Left kidney (tissue), 8 donors: ENCODE results near the gene OR10X1. TPM values are rescaled to one million over a fixed set of nuclear protein-coding genes. Genes with fewer than 3 reads are reported as not detected.

ENCODE experiments used
- DNase-seq: peaks from one replicate; pipeline ENCODE4 v3.0.0-alpha.2; 2013
- long read RNA-seq, 8 donors: transcript quantifications; one replicate each; lab custom pipeline, GENCODE V29; 2026
- polyA plus RNA-seq: library from polyadenylated mRNA; unstranded; fragments of 120-200 nt; gene quantifications from one replicate; pipeline ENCODE4 v1.2.1, GENCODE V29; 2013; ENCODE audit not compliant: insufficient read length

Gene OR10X1, protein sequence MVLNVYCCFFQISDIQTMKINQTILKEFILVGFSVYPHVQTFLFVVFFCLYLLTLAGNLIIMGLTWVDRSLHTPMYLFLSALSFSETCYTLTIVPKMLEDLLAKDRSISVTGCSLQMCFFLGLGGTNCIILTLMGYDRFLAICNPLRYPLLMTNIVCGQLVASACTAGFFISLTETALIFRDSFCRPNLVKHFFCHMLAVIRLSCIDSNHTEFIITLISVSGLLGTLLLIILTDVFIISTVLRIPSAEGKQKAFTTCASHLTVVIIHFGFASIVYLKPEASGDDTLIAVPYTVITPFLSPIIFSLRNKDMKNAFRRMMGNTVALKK
- not detected for polyA plus RNA-seq
- long read RNA-seq, donor 1: 0 reads
- long read RNA-seq, donor 2: 0 reads
- long read RNA-seq, donor 3: 0 reads
- long read RNA-seq, donor 4: 0 reads
- long read RNA-seq, donor 5: 0 reads
- long read RNA-seq, donor 6: 0 reads
- long read RNA-seq, donor 7: 0 reads
- long read RNA-seq, donor 8: 0 reads

DNA sequence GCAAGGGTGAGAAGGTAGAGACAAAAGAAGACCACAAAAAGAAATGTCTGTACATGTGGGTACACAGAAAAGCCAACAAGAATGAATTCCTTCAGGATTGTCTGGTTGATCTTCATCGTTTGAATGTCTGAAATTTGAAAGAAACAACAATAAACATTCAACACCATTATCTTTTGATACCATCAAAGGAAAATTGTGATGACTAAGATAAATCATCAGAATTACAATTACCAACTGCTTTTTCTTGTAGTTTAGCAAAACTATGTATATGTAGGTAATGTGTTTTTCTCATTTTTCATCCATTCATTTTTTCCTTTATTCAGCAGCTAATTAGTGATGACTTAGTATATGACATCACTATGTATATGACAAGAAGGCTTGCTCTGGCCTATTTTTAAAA, at the start of gene OR10X1:
Gene OR10X1, minus strand, starts transcription at position 167 of the 400 bp plus-strand sequence. Its CDS starts 0 bp downstream, at position 167.
- no peak for DNase-seq

DNA sequence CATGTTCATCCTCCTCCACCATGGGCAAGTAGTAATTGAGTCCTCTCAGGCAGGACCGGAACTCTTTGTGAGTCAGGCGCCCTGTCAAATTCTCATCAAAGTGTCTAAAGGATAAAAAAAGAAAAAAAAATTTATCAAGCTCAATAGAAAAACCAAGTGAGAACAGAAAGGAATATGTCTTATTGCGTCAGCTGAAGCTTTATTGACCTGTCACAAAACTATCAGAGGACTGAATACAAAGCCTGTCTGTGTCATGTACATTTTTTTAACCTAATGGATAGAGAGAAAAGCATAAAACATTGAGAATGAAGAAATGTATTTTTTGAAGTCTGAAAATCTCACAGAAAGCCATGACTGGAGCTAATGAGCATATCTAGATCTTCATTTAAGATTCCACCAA, 34.1 kb upstream of the OR10X1 start:
- DNase-seq: no peak

DNA sequence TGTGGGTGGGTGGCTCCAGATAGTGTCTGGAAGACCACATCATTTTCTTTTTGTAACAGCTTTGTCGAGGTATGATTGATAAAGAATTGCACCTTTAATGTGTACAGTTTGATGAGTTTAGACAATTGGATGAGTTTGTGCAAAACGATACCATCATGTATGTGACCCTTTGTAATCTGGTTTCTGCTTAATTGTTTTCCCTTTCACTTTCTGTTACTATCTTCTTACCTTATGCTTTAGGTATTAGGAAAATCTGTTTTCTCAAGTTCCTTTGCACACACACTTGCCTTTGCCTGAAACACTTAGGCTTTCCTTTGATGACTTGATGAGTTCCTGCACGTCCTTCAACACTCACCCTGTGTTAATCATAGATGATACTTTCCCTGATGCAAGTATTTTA, 32.2 kb upstream of the OR10X1 start:
- no peak for DNase-seq

DNA sequence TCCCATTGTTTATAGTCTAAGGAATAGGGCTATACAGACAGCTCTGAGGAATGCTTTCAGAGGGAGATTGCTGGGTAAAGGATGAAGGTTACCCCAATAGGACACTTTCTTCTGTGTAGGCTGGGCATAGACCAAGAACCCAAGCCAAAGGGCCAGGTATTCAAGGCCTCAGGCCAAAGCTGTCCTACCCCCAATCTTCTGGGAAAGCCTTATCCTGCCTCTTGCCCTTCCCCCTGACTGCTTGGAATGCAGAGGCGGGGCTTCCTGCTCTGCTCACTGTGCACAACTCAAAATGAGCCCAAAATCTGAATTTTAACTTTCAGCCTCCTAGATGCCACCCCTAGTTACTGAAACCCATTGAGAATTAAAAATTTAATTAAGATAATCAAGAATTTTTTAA, 27.6 kb upstream of the OR10X1 start:
- DNase-seq: no peak

DNA sequence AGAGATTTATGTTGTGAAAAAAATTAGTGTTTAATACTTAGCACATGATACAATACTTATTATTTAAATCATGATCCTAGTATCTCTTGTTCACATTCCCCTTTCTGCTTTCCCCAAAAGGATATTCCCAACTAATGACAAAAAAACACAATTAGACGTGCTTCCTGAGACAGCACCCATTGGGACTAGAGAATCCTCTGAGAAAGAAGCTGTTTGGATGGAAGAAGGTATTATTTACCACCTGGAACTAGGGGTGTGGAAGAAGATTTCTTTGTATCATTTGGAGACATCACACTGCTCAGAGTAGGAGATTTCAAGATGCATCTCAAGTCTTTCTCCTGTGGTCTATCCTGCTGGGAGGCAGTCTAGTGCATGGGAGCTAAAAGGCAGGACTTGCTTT, 25.3 kb upstream of the OR10X1 start, which contains the start of gene OR10Z1:
Gene OR10Z1, plus strand, starts transcription at position 301 of the 400 bp plus-strand sequence. CDS start 1,171 bp downstream, outside the sequence.
- no peak for DNase-seq

DNA sequence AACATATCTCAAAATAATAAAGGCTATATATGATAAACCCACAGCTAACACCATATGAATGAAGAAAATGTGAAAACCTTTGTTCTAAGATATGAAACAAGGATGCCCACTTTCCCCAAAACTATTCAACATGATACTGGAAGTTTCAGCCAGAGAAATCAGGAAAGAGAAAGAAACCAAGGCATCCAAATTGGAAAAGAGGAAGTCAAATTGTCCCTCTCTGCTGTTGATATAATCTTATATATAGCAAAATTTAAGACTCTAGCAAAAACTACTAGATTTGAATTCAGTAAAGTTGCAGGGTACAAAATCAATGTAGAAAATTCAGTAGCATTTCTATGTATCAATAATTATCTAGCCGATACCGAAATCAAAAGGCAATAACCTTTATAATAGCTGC, 21.0 kb upstream of the OR10X1 start:
- DNase-seq: no peak

DNA sequence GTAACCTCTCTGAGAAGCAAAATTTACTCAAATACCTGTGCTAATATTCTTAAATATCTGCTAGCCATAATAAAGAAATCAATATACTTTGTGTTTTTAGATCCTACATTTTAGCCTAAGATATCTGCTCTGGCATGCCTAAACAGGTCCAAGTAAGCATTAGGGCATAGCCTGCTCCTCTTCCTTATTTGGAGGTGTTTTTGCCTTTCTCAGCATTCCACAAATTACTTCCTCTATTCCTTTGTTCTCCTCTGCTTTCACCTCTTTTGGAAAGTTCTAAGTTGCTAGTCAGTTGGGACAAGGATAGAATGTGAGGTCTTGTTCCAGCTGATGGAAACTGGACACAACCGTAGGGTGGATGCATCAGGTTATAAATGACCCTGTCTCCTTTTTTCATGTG, 7.2 kb upstream of the OR10X1 start:
- no peak for DNase-seq

DNA sequence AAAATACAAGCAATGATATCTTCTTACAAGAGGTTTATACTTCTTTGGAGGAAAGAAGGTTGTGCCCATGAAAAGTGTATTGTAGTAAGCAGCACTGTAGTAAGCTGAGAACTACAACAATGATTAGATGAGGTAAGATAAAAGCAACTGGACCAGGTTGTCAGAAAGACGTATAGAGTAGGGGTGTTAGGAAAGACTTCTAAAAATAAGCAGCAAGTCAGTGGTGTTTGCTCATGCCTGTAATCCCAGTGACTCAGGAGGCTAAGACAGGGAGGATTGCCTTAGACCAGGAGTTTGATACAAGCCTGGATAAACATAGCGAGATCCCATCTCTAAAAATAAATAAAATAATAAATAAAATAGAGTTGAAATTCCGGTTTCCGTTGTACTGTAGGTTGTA, 4.3 kb upstream of the OR10X1 start:
- no peak for DNase-seq

DNA sequence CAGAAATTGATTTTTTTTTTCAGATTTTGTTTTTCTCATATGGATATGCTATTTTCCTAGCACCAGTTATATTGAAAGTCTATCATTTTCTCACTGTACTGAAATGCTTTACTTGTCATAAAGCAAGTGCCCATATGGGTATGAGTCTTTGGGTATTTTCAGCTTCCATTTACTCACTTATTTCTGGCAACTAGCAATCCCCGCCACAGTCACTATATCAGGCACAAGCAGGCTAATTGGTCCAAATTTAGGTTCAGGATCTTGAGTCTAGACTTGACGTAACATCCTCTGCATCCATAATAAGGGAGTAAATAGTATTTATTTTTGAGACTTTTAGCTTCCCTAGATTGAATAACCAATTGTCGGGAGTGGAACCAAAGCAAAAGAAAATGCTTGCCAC, 2.1 kb downstream of the OR10X1 start:
- no peak for DNase-seq

DNA sequence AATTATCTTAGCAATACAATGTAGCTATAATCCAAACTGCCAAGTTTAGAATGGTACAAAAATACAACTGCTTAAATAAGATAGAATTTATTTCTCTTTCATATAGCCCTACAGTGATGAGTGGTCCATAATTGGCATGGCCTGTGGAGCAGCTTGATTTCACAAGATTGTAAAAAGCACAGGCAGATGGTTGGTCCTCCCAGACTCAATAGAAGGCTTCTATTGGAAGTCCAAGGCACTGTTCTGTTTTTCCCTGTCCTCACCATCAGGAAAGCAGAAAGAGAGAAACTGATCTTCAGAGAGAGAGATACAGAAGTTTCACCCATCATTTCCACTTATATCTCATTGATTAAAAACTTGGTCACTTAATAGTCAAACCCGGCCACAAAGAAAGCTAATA, 7.5 kb downstream of the OR10X1 start:
- no peak for DNase-seq

DNA sequence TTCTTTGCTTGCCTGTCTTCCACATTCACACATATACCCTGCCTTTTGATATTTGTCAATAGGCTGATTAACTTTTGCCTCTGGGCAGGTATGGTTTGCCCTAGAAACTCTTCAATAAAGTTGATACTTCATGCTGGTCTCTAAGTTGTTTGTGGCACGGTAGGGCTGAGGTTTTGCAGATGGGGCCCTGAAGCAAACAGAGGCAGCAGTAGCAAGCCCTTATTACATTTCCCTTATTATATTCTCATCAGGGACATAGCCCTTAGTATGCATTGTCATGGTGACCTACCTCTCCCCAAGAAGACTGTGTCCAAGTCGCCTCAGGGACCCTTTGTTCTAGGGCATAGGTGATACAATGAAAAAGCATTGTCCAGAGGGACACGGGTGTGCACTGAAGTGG, 9.2 kb downstream of the OR10X1 start, which contains the start of gene OR6P1:
Gene OR6P1, minus strand, starts transcription at position 101 of the 400 bp plus-strand sequence. CDS start 6,976 bp downstream, outside the sequence.
- no peak for DNase-seq

DNA sequence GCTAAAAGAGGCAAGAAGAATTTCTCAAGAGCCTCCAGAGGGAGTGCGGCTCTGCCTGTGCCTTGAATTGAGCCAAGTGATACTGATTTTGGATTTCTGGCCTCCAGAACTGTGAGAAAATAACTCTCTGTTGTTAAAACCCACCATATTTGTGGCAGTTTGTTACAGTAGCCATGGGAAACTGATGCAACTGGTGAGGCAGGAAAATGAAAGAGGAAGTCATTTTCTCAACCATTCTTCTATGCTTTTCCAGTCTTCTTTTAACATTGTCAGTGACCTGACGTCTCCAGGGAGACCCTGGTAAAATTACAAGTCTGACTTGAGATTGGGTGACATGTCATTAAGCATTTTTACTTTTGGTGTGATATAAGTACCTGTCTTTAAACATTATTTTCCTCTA, 15.1 kb downstream of the OR10X1 start:
- no peak for DNase-seq

DNA sequence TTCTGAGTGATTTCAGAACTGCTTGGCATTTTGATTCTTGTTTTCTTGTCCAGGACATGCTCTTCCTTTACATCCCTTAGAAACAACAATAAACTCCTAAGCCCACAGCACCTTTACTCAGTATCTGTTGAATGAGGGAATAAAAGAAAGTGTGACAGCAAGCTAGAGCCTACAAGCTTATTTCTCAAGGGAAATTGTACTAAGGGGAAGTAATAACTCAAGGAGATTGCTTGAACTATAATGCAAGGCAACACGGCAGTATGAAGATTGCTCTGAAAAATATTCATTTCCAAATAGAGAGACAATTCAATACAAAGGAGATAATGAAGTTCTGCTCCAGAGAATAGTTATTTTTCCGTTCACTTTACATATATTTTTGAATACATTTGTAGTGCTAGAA, 15.8 kb downstream of the OR10X1 start:
- no peak for DNase-seq

DNA sequence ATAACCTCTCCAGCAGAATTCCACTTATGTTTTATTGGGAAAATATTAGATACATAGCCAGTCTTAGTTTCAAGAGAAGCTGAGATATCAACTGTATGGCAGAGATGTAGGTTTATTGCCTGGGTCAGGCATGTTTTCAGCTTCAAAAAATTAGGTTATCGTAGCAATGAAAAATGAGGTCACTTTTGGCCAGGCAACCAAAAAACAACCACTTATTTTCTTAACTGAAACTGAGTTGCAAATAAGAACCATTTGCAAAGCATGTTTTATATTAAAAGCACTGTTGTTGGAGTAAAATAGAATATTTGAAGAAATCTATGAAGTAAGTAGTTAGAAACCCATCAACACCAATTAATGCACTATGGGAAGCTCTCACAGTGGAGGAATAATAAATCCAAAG, 20.0 kb downstream of the OR10X1 start:
- DNase-seq: no peak

DNA sequence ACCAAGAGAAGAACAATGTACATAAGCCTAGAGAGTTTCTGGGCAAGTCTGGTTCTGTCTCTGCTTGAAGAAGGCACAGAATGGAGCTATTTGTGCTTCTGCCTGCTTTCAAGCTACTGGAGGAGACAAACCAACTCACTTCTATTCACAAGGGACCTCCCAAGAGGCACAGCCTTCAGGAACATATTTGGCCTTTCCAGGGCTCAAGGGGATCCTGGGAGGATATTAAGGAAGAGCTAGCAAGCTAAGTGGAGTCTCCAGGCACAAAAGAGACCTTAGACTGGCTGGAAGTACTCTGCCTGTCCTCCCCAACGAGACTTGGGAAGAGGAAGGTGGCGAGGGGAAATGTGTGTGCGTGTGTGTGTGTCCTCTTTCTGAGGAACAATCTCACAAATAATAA, 25.3 kb downstream of the OR10X1 start, which contains the start of gene OR6Y1:
Gene OR6Y1, minus strand, starts transcription at position 54 of the 400 bp plus-strand sequence. CDS start 6,300 bp downstream, outside the sequence.
- DNase-seq: no peak

DNA sequence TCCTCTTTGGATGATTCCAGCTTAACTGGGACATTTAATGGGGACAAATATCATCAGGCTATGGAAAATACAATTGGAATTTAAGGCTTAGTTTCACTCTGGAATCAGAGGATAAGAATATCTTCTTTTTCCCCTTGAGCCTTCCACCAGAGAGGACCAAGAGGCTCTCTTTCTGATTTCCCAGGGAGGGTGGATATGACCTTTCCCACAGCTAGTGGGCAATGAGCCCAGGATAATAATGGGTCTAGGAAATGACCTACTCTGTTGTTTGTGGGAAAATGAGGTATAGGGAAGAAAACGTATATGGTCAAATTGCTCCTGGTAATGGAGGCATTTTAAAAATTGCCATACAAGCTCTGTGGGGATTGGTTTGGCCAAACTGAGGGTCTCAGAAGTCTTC, 27.4 kb downstream of the OR10X1 start:
- no peak for DNase-seq

DNA sequence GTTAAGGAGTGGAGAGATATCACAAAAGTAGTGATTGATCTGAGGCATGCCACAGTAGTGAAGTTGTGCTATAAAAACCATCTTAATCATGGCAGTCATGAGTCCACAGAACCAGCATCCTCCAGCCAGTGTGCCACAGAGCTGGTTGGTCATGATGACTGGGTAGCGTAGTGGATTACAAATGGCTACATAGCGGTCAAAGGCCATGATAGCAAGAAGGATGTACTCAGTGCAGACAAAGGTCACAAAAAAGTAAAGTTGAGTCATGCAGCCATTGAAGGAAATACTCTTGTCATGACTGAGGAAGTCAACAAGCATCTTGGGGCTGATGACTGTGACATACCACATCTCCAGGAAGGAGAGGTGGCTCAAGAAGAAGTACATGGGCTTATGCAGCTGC, 32.2 kb downstream of the OR10X1 start:
- DNase-seq: no peak

DNA sequence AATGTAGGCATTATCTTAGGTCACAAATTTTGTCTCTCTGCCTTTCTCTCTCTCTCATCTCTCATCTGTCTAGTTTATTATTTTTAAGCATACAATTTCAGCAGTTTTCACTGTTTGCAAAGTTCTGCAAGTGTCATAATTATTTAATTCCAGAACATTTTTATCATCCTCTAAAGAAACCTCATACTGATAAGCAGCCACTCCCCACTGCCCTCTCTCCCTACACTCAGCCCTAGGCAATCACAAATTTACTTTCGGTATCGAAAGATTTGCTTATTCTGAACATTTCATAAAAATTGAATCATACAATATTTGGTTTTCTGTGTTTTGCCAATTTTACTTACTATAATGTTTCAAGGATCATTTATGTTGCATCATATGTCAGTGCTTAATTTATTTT, 42.1 kb downstream of the OR10X1 start:
- no peak for DNase-seq

DNA sequence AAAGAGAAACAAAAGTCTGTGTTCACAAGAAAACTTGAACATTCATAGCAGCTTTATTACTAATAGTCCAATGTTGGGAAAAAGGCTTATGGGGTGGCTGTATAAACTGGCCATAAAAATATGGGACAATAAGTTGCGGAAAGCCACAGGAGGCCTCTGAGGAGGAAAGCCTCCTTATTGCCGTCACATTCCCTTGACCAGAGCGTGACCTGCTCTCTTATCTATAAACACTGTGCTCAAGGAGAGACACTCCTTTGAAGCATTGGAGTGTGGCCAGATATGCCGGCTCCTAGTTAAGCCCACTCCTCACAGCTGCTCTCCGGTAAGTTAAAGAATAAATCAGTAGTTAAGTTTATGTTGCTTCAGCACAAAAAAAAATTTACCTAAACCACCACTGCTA, 45.2 kb downstream of the OR10X1 start:
- no peak for DNase-seq
